DMS79 treated with DMSO at 0.1 percent for 48 hours (cell line): Measurements from ENCODE around the gene PSMB4.
"Not testable (repeated sequence)": the region's sequence is repeated elsewhere in the genome, so short reads cannot be mapped to it uniquely, and the experiment has no call there.

Experiments
- DNase-seq: peaks from one replicate; lab custom pipeline; 2025; lab: John Stamatoyannopoulos, UW

Gene PSMB4

GRCh38 chr1:151390221-151391078, 8.9 kb upstream of the PSMB4 start:
- DNase-seq: not testable (repeated sequence)

GRCh38 chr1:151391079-151391563, 8.3 kb upstream of the PSMB4 start:
- no peak for DNase-seq

GRCh38 chr1:151393583-151393982, 5.8 kb upstream of the PSMB4 start:
- DNase-seq: no peak

GRCh38 chr1:151396265-151396664, 3.1 kb upstream of the PSMB4 start:
- DNase-seq: not testable (repeated sequence)

GRCh38 chr1:151401125-151401788, 1.9 kb downstream of the PSMB4 start:
- no peak for DNase-seq

GRCh38 chr1:151401860-151402259, 2.5 kb downstream of the PSMB4 start:
- no peak for DNase-seq

- DNase-seq: no peak
These were observed 3.4 kb downstream of the PSMB4 start for GRCh38 chr1:151402764-151403163.

GRCh38 chr1:151403612-151404011, 4.2 kb downstream of the PSMB4 start:
- no peak for DNase-seq

- no peak for DNase-seq
These were observed 6.0 kb downstream of the PSMB4 start for GRCh38 chr1:151405187-151405951.

GRCh38 chr1:151406176-151406575, 6.8 kb downstream of the PSMB4 start:
- no peak for DNase-seq

GRCh38 chr1:151407304-151407703, 7.9 kb downstream of the PSMB4 start:
- no peak for DNase-seq

GRCh38 chr1:151408891-151409290, 9.5 kb downstream of the PSMB4 start:
- DNase-seq: no peak

- DNase-seq: no peak
These were observed 12.5 kb downstream of the PSMB4 start for GRCh38 chr1:151411884-151412283.

GRCh38 chr1:151416231-151416630, 16.9 kb downstream of the PSMB4 start:
- no peak for DNase-seq

GRCh38 chr1:151418081-151418480, 18.7 kb downstream of the PSMB4 start:
- DNase-seq: no peak

- DNase-seq: no peak
These were observed 20.4 kb downstream of the PSMB4 start for GRCh38 chr1:151419819-151420218.

- no peak for DNase-seq
These were observed 25.7 kb downstream of the PSMB4 start for GRCh38 chr1:151425103-151425502.

- no peak for DNase-seq
These were observed 28.7 kb downstream of the PSMB4 start for GRCh38 chr1:151428068-151428467.

- DNase-seq: not testable (repeated sequence)
These were observed 34.5 kb downstream of the PSMB4 start for GRCh38 chr1:151433827-151434226.

GRCh38 chr1:151435174-151435573, 35.8 kb downstream of the PSMB4 start:
- DNase-seq: no peak

- DNase-seq: no peak
These were observed 37.6 kb downstream of the PSMB4 start for GRCh38 chr1:151436985-151437384.

- not testable (repeated sequence) for DNase-seq
These were observed 38.0 kb downstream of the PSMB4 start for GRCh38 chr1:151437396-151437795.
